ENCODE measurements around the gene SLAMF1.
"Not testable (repeated sequence)": the region's sequence is repeated elsewhere in the genome, so short reads cannot be mapped to it uniquely, and the experiment has no call there.

Gene SLAMF1

DNA sequence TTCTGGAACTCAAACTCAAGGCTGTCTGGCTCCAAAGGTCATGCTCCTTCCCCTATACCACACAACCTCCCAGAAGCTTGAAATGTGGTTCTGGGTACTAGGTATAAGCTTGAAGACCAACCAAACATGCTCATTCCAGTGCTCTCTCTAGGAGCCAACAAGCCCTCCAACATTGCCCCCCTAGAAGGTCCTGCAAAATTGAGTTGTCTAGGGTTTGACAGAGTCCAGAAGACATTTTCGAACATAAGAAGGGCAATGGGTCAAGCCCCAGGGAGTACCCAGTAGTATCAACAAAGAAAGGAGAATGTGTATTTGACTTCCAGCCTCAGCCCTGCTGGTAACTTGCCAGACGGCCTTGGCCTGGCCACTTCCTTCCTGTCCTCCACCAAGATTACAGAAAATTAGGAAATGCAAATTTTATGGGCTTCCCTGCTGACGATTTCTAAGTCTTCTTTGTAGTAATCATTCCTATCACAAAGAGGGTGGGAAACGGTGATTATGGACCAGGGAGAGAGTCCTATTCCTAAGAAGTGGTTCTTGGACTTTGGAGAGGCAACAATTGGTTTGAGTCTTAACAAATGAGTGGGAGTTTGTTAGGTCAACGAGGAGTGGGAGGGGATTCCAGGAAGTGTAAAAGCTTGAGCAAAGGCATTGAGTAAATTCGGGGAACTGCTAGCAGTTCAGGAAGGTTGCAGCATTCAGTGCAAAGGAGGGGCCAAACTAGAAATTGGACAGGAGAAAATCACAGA is 18.7 kb upstream of the SLAMF1 start:
- DNase-seq (ENCODE audit: low read depth) = no peak

DNA sequence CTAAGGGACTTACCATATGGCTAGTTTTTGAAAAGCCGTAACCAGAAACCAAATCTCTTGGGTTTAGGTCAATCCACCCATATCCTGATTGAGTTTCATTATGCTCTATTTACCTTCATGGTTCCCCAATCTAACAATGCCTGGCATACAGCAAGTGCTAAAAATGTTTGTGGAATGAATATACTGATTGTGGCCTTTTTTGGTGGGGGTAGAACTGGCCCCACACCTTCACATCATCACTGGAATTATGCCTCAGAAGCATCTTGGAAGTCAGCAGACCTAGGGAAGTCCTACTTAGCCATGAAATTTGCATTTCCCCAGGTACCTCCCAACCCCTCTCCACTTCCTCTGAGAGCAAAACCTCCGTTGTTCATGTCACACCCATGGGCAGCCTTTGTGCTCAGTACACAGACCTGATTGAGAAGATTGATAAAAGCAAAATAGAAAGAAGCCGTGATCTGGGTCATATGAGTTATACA is 17.8 kb upstream of the SLAMF1 start:
- DNase-seq (ENCODE audit: low read depth) = no peak

DNA sequence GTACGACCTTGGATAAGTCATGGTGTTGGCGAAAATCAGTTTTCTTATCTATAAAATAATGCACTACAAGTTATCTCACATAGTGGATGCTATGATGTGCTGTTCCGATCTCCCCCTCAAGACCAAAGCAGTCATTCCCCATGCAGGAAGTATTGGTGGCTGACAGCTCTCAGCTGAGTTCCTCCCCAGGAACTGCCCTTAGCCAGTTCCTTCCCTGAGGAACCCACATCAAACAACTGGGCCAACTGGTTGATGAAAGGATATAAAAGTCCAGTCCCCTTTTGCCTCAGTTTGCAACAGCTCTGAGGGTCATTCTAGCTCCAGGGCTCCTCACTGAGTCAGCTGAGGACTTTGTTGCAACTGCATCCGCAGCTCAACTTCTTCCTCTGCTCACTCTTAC is 16.1 kb upstream of the SLAMF1 start:
- no peak for DNase-seq (ENCODE audit: low read depth)

DNA sequence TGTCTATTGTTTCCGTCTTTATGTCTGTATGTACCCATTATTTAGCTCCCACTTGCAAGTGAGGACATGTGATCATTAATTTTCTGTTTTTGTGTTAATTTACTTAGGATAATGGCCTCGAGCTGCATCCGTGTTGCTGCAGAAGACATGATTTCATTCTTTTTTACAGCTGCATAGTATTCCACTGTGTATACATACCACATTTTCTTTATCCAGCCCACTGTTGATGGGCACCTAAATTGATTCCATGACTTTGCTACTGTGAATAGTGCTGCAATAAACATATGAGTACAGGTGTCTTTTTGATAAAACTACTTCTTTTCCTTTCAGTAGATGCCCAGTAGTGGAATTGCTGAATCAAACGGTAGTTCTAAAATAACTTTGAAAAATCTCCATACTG is 12.7 kb upstream of the SLAMF1 start:
- DNase-seq (ENCODE audit: low read depth) = no peak

DNA sequence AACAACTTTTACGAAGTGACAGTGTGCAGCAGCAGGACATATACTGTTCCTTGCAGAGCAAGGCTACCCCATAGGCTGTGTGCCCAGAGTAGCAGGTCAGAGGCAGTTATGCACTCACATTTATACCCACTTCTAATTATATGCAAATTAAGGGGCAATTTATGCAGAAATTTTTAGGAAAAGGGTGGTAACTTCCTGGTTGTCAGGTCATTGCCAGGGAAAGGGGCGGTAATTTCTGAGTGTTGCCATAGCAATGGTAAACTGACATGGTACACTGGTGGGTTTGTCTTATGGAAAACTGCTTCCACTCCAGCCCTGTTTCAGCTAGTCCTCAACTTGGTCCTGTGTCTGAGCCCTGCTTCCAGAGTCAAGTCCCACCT is 12.0 kb upstream of the SLAMF1 start:
- DNase-seq (ENCODE audit: low read depth) = no peak

DNA sequence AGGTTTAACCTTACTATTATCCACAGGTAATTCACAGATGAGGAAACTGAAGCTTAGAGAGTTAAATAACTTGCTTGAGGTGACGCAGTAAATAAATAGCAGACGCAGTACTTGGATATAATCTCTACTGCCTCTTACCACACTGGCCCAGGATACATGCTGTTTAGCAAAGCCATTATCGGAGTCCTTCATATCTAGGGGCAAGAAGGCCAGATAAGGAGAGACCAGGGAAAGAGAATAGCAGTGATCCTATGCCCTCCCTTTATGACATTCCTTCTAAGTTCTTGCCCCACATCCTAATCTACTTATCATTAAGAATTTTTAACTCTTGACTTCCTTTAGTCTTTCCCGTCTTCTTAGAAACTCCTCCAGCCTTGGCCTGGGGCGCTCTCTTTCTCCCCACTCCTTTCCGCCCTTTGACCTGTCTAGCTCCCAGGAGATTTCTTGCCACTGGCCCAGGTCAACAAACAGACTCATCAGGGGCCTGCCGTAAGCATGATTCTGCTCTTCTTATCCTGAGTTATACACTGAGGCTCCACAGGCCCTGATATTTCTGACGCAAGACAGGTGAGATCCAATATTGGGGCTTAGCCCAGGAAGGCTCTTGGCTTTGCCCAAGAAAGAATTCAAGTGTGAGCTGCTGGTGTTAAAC is 11.4 kb upstream of the SLAMF1 start:
- DNase-seq (ENCODE audit: low read depth) = no peak

DNA sequence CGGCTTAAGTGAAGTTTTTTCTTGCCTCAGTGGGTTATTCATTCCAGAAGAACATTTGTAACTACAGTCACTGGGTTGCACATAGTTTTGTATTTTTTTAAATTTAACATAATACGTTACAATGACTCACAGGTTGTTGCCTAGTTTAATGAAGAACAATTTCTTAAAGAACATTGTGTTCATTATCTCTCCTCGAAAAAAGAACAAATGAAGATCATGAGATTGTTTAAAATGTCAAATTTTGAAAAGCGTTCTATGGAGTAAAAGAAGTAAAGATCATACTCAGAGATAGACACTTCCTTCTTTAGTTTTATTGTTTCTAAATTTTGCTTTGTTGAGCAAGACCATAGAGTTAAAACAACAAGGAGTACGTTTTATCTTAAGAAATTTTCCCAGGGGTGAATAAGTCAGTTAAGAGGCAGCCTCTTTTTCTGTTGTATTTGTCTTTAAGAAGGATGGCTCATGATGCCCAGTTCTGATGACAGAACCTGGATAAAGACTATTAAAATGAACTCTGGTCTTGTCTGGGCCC is 10.5 kb upstream of the SLAMF1 start:
- no peak for DNase-seq (ENCODE audit: low read depth)

DNA sequence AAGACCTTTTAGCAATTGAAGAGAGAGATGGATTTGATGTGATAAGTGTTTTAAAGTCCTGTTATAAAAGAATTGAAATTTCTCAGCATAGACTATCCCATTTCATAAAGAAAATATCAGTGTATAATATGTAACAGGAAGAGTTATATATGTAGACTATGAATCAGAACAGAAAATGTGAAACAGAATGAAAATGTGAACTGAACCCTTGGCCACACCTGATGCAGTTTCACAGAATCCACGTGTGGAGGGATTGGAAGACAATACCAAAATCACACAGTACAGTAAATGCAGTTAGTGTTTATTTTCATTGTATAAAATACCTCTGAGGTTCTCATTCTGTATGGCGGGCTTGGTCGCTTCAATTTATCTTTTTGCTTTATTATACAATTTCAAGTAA is 9.9 kb upstream of the SLAMF1 start:
- DNase-seq (ENCODE audit: low read depth) = no peak

DNA sequence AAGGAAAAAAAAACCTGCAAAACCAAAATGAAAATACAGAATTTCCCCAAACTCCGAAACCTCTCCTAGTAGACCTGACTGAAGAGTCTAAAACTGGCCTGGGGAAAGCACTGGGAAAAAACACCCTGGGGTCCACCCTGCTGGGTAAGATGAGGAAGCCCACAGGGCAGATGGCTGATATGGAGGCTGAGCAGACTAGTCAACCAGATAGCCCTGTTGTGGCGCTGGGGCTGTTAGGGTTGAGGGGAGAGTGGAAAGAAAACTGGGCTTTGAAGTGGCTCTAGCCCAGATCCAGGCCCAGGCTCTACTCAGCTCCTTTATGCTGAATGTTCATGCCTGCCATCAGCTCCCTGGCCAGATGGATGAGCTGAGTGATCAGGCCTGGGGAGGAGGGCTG is 6.8 kb upstream of the SLAMF1 start:
- no peak for DNase-seq (ENCODE audit: low read depth)

DNA sequence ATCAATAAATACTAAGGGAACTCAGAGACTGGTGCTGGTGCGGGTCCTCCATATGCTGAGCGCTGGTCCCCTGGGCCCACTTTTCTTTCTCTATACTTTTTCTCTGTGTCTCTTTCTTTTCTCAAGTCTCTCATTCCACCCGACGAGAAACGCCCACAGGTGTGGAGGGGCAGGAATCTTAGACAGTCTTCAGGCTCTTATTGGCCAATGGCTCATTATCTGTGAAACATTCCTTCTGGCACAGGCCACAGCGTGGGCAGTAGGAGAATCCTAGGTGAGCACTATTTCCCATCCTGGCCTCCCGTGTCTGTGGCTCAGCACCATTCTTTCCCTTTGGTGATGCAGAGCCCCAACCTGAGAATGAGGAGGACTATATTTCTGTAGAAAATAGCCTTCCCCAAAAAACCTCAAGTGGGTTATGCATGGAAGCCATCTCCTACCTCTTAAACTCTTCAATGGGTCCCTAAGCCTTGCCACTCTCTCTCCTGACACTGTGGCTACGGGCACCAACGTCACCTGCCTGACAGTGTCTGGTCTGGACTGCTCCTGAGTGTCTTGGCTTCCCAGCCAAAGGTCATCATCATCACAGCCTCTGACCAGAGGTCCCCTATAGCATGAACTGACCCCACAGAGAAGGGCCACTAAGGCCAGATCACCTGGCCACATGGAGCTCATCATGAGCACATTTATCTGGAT is 6.2 kb upstream of the SLAMF1 start:
- DNase-seq (ENCODE audit: low read depth) = no peak

DNA sequence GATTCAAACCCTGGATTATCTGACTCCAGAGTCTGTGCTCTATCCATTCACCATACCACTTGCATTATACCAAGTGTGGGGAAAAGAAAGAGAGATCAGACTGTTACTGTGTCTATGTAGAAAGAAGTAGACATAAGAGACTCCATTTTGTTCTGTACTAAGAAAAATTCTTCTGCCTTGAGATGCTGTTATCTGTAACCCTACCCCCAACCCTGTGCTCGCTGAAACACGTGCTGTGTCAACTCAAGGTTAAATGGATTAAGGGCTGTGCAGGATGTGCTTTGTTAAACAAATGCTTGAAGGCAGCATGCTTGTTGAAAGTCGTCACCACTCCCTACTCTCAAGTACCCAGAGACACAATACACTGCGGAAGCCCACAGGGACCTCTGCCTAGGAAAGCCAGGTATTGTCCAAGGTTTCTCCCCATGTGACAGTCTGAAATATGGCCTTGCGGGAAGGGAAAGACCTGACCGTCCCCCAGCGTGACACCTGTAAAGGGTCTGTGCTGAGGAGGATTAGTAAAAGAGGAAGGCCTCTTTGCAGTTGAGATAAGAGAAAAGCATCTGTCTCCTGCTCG is 5.3 kb upstream of the SLAMF1 start:
- not testable (repeated sequence) for DNase-seq (ENCODE audit: low read depth)

DNA sequence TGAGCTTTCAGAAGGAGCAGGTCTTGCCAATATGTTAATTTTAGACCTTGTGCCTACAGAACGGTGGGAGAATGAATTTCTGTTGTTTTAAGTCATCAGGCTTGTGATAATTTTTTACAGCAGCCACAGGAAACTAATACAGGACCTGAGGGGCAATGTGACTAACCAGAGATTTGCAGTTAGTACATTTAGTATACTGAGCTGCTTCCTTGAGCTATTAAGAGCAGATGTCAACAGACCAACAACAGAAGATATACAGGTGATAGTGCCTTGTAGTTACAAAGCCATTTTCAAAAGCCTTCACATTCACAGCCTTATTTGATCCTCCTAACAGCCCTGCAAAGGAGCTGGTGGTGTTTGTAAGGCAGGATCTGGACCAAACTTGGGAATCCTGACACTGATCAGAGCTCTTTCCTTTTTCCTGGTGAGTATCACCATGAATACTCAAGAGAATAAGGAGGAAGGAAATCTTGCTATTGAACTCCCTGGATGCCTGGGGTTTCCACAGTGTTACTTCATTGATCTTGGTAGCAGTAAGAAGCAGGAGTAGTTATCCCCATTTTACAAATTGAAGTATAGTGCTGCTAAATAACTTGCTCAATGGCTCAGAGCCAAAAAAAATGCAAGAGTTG is 4.7 kb upstream of the SLAMF1 start:
- DNase-seq (ENCODE audit: low read depth) = no peak

DNA sequence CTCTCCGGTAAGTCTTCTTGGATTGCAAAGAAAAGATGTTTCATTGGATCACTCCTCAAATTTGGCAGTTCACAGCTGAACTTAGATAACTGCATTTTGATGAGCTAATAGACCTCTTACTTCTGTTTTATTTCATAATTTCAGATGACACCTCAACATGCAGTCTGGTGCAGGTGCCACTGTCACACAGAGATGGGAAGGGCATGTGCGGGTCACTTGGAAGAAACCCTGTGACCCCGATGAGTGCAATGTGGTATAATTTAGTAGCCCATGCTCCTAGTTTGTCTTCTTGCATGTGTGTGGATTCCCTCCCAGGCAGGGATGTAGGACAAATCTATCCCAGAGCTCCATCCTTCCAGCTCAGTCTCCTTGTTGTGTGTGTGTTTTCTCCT is 481 bp upstream of the SLAMF1 start:
- no peak for DNase-seq (ENCODE audit: low read depth)

DNA sequence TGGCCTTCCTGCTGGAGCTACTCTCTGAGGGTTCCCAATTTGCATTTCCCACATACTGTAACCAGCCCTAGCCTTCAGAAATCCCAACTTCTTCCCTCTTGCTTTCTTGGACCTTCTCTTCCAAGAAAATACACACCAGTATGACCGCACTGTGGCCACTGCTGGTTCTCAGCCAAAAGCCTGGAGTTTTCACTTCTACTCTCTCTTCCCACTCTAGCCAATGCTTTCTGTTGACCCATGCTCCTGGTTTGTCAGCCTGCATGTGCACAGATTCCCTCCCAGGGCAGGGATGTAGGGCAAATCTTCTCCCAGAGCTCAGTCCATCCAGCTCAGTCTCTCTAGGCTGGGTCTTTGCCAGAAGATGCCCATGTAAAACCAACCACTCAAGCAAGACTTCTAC is 664 bp downstream of the SLAMF1 start:
- DNase-seq (ENCODE audit: low read depth) = no peak

DNA sequence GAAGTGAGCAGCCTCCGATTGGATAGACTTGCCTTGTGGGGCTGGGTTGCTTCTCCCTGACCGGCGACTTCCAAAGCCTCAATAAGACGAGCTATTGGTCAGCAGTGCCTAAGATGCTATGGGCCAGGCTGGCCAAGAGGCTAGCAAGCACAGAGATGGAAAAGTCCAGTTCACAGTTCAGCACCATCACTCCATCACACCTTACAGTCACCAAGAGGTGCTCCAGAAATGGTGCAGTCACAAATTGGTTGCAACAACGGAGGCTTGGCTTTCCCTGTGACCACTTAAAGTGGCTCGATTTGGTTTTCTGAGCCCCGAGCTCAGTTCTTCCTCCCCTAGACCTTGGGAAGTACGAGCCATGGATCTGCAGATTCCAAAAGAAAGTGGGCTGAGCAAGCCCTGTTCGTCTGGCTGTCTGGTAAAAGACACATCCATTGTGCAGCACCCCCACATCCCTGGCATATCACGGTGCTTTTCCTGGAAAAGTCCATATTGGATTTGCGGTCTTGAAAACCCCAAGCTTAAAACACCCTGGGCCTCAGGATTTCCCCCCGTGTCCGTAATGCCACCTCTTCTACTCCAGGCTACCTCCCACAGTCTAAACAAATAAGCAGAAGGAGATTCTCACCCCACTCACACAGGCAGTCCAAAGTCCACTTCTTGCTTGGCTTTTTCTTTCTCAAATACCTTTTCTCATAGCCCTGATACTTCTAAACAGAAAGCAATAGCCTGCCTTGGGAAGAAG is 1.3 kb downstream of the SLAMF1 start:
- no peak for DNase-seq (ENCODE audit: low read depth)

DNA sequence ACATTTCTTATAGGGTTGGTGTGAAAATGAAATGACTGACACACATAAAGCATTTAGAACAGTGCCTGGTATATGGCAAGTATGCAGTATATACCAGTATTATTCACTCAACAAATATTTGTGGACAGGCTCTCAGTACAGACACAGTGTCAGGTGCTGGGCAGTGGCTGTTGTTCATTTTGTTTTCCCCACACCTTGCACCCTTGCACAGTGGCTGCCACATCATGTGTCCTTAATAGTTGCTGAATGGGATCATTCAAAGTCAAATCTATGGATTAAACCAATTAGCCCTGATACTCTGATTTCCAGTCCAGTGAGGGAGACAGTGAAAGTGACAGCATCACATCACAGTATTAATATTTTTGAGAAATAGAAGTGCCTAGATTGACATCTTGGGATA is 2.4 kb downstream of the SLAMF1 start:
- no peak for DNase-seq (ENCODE audit: low read depth)

DNA sequence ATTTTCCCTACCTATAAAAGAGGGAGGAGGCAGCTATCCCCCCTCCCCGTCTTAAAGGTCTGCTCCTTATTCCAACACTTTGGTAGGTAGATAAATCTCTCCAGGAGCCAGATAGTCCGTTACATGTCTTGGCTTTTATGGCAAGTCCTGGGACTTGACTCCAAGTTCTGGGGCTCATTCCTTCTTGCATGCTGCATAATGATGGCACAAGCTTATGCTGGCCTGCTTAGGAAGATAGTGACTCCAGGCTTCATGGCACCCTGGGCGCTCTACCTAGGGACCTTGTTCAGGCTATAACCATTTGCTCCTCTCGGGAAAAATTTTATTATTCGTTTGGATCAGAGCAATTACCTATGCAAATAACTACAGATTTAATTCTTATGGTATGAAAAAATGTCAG is 3.7 kb downstream of the SLAMF1 start:
- no peak for DNase-seq (ENCODE audit: low read depth)

DNA sequence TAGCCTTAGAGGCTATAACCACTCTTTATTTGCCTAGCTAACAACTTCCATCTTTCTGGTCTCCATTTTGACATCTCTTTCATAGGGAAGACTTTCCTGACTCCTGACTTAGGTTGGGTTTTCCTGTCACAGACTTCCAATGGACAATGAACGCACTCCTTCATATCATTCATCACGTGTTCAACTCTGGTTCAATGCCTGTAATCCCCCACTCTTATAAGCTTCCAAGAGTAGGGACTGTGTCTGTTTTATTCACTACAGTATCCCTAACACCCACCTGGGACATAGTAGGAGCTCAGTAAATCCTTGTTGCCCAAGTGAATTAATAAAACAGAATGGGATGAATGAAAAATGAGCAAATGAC is 4.6 kb downstream of the SLAMF1 start:
- DNase-seq (ENCODE audit: low read depth) = no peak

DNA sequence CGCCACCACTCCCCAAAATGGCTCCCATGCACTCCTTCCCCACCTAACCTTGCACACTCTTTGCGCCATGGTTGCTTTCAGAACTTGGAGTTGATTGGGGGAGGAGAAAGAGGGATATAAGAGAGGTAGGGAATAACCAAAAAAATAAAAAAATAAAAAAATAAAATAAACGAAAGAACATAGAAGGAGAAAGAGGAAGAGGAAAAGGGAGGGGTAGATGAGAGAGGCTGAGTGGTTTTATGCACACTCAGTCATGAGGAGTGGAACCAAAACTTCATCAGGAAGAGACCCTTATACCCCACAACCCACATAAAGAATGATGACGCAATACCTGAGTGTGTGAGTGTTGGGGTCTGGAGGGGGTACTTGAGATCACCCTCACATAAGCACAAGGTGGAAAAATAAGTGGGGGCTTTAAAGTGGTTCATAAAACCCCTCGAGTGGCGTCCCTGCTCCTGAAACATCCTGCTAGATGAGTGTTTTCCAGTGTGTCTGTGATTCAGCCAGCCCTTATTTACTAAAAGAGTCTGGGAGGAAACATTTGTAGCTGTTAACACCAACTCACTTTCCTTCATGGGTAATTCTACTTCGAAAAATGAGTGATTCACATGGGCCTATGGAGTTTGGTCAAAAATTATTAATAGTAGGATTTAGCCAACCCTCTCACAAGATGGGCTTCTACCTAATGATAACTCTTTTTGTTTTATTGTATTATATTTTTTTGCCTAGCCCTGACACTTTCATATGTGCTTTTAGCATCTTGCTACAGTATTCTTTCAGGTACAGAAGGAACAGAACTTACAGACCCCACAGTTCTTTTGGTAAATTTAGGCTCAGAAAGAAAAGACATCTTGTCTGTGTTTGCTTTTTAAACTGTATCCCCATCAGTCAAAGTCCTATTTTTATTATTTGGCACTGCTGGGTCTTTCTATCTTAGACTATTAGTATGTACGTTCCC is 5.2 kb downstream of the SLAMF1 start:
- DNase-seq (ENCODE audit: low read depth) = no peak

DNA sequence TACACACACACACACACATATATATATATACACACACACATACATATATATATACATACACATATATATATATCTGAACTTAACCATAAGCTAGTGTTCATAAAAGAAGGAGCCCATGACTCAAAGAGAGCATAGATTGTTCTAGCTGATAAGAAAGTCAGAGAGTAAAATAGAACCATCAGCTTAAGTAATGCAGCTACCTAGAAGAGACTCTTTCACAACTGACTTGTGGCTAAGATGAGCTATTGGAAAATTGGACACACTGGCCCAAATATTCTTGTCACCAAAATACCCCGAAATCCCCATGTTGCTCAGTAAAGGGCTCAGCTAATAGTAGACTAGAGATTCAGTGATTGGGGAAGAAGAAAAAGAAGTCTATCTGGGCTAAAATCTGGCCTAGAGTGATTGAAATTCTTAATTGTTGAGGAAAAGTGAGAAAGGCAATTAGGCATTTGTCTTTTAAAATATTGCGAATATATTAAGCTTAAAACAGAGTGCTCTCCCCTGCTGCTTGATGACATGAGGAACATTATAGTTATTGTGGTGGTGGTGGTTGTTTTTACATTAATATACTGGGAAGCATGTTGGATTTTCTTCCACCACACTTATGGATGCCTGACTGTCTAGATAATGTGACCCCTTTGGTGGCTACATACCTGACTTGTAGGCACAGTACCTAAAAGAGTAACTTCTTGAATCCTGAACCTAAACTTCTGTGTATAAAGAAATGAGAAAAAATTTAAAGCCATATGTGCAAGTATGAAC is 6.3 kb downstream of the SLAMF1 start:
- no peak for DNase-seq (ENCODE audit: low read depth)
